Measurements from ENCODE around the gene MVB12A.

The MVB12A gene

GRCh38 chr19:17404621-17405249 is 15.1 kb upstream of the MVB12A start:
- DNase-seq (ENCODE audit: low spot score) = no peak

GRCh38 chr19:17405250-17406045 is 14.4 kb upstream of the MVB12A start, which contains the start of gene BST2:
BST2 (minus strand) TSS chr19:17405630; CDS start chr19:17405575, 55 bp downstream.
- DNase-seq (ENCODE audit: low spot score) = peak; percentile 52

- DNase-seq (ENCODE audit: low spot score) = no peak
Observed at GRCh38 chr19:17406046-17406886, 13.6 kb upstream of the MVB12A start.

GRCh38 chr19:17406887-17407196 is 13.0 kb upstream of the MVB12A start:
- DNase-seq (ENCODE audit: low spot score) = no peak

- DNase-seq (ENCODE audit: low spot score) = no peak
Observed at GRCh38 chr19:17409990-17410389, 9.9 kb upstream of the MVB12A start.

GRCh38 chr19:17411801-17412200 is 8.0 kb upstream of the MVB12A start:
- DNase-seq (ENCODE audit: low spot score) = no peak

GRCh38 chr19:17414097-17414496 is 5.8 kb upstream of the MVB12A start:
- no peak for DNase-seq (ENCODE audit: low spot score)

GRCh38 chr19:17415121-17415520 is 4.7 kb upstream of the MVB12A start:
- DNase-seq (ENCODE audit: low spot score) = no peak

- no peak for DNase-seq (ENCODE audit: low spot score)
Observed at GRCh38 chr19:17418710-17419109, 1.1 kb upstream of the MVB12A start.

- no peak for DNase-seq (ENCODE audit: low spot score)
Observed at GRCh38 chr19:17419154-17419620, 660 bp upstream of the MVB12A start.

GRCh38 chr19:17420475-17420924 is 653 bp downstream of the MVB12A start:
- peak; percentile 43 for DNase-seq (ENCODE audit: low spot score)

- no peak for DNase-seq (ENCODE audit: low spot score)
Observed at GRCh38 chr19:17421942-17422341, 2.1 kb downstream of the MVB12A start.

GRCh38 chr19:17423429-17424208 is 3.8 kb downstream of the MVB12A start:
- no peak for DNase-seq (ENCODE audit: low spot score)

- DNase-seq (ENCODE audit: low spot score) = no peak
Observed at GRCh38 chr19:17424743-17425365, 5.0 kb downstream of the MVB12A start.

GRCh38 chr19:17429641-17430113 is 9.8 kb downstream of the MVB12A start:
- DNase-seq (ENCODE audit: low spot score) = no peak

- DNase-seq (ENCODE audit: low spot score) = no peak
Observed at GRCh38 chr19:17431417-17431816, 11.6 kb downstream of the MVB12A start.

GRCh38 chr19:17435218-17435617 is 15.4 kb downstream of the MVB12A start:
- no peak for DNase-seq (ENCODE audit: low spot score)

GRCh38 chr19:17436094-17436873 is 16.4 kb downstream of the MVB12A start:
- DNase-seq (ENCODE audit: low spot score) = no peak

- DNase-seq (ENCODE audit: low spot score) = no peak
Observed at GRCh38 chr19:17436874-17437267, 17.0 kb downstream of the MVB12A start.
